AG04449 (cell line): ENCODE measurements around the gene ATP1B3.

Source experiments
- CTCF ChIA-PET: fragments of 350-600 bp; formaldehyde crosslinking; extraction: SDS; loops from one replicate; lab custom pipeline; 2021; ENCODE audit warnings: antibody characterized with exemption; lab: Yijun Ruan, JAX
- POLR2A ChIA-PET: fragments of 400-600, 350-600 bp; formaldehyde crosslinking; extraction: SDS; loops from one replicate; lab custom pipeline; 2020; ENCODE audit warnings: antibody characterized with exemption, inconsistent platforms; lab: Yijun Ruan, JAX
- DNase-seq: peaks from one replicate; pipeline ENCODE4 v3.0.0-alpha.2; 2010; ENCODE audit warnings: low read depth, low spot score
- H3K4me3 ChIP-seq: 2 replicates; pipeline ENCODE4 v1.5.1; 2011; ENCODE audit warnings: low read depth, mild to moderate bottlenecking, control low read depth, low read length
- CTCF ChIP-seq: IDR thresholded peaks from one replicate; pipeline ENCODE4 v1.5.1; 2011; ENCODE audit warnings: mild to moderate bottlenecking, moderate library complexity, low read length, control low read depth, inconsistent platforms; ENCODE audit not compliant: insufficient read depth; ENCODE audit errors: missing control alignments

The ATP1B3 gene

DNA sequence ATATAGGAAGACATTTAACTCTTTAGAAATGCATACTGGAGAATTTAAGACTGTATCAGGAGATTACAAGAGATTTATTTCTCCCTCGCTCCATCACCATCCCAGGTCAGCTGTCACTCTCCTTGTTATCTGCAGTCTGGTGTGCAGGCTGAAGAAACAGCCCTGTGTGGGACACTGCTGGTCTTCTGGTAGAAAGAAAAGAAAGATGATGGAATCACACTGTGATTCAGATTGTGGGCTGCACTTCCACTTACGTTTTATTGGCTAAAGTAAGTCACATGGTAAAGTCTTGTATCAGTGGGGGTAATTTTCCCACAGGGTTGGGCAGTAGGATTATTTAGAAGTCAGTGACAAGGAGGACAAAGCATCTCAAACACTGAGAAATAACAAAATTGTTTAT, 18.1 kb upstream of the ATP1B3 start:
- ChIA-PET POLR2A (no interaction called here), CTCF (interaction anchor here (1.2 to 1.5 kb wide), 3 partner anchors 12 to 55 kb away, joined by 3 to 6 read pairs (median 3); no protein-coding TSS in a partner anchor)
- DNase-seq = no peak
- H3K4me3 ChIP-seq = no peak overlapping the region
- no peak for TF ChIP-seq CTCF

GRCh38 chr3:141859651-141860050, 16.8 kb upstream of the ATP1B3 start:
- no peak for DNase-seq
- ChIA-PET POLR2A (no interaction called here), CTCF (no interaction called here)
- TF ChIP-seq CTCF = no peak
- no peak overlapping the region for H3K4me3 ChIP-seq

- CTCF ChIA-PET = interaction anchor here (1.9 to 2.2 kb wide), 2 partner anchors 11 to 15 kb away, joined by 8 to 14 read pairs; no protein-coding TSS in a partner anchor
- POLR2A ChIA-PET = no interaction called here
- no peak for TF ChIP-seq CTCF
- DNase-seq = no peak
- H3K4me3 ChIP-seq = no peak overlapping the region
Observed at GRCh38 chr3:141860086-141860669, 16.3 kb upstream of the ATP1B3 start.

DNA sequence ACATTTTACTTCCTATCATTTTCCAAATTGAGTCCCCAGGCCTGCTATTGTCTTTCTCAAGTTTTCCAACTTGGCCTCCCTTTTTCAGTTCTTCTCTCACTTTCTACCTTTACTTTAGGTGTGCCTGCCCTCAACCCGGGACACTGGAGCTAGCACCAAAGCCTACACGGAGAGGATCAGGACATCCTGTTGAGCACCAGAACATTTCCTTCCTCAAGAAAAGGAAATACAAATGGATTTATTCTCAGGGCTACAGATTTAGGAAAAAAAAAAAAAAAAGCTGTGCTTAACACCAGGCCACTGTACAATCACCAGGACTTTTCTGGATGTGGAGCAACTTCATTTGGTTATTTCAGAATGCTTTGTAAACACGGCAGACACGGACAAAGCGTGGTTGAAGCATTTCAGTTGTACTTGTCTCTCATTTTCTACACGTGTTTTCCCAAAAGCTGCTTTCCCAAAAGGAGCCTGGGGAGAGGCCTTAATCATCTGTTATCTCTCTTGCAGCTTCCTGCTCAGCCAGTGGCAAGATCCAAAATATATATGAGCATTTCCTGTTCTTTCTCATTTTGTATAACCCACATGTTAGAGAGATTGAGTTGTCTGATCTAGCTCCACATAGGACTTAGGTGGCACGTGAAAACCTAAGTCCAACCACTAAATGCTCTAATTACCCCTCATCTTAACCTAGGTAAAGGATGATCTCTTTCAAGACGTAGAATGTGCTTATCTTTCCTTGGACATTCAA, 15.5 kb upstream of the ATP1B3 start:
- H3K4me3 ChIP-seq = no peak overlapping the region
- ChIA-PET CTCF (interaction anchor here (1.1 to 2.2 kb wide), 3 partner anchors 10 to 17 kb away, joined by 3 to 14 read pairs (median 8); no protein-coding TSS in a partner anchor), POLR2A (no interaction called here)
- TF ChIP-seq CTCF = no peak
- no peak for DNase-seq

DNA sequence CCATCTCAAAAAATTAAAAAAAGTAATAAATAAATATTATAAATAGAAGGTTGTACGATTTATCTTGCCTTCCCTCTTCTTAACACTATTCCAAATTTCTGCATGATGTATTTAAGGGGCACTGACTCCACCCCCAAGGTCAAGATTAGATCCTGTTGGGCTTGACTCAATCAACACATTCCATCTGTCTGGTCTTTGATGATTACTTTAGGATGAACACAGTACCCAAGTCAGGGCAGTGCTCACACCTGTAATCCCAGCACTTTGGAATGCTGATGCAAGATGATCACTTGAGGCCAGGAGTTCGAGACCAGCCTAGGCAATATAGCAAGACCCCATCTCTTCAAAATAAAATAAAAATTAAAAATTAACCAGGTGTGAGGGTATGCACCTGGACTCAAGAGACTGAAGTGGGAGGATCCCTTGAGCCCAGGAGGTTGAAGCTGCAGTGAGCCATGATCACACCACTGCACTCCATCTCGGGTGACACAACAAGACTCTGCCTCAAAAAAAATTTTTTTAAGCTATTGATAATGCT, 14.1 kb upstream of the ATP1B3 start:
- TF ChIP-seq CTCF = no peak
- CTCF ChIA-PET = interaction anchor here (2.2 to 4.6 kb wide), 2 partner anchors 12 to 13 kb away, joined by 14 to 34 read pairs; no protein-coding TSS in a partner anchor
- no peak overlapping the region for H3K4me3 ChIP-seq
- no peak for DNase-seq
- POLR2A ChIA-PET = no interaction called here

GRCh38 chr3:141863491-141863890, 13.0 kb upstream of the ATP1B3 start:
- POLR2A ChIA-PET = no interaction called here

More at GRCh38 chr3:141863491-141863890, 13.0 kb upstream of the ATP1B3 start:
- no peak for TF ChIP-seq CTCF
- no peak overlapping the region for H3K4me3 ChIP-seq
- DNase-seq = no peak
- CTCF ChIA-PET = interaction anchor here (4.6 kb wide), 1 partner anchor 11 kb away, joined by 34 read pairs; no protein-coding TSS in a partner anchor
